Endometrial microvascular endothelial cells (primary cell): ENCODE results near the gene EDDM13. TPM values are rescaled to one million over a fixed set of nuclear protein-coding genes. Genes with fewer than 3 reads are reported as not detected.
"Not testable (repeated sequence)": the region's sequence is repeated elsewhere in the genome, so short reads cannot be mapped to it uniquely, and the experiment has no call there.

ENCODE experiments used
- in situ Hi-C: cut with HindIII; loops from 2 replicates; pipeline ENCODE4 v1.10.0; 2017; ENCODE audit warnings: low sequenced_read_pairs, low pct_unique_long_range_greater_than_20kb; ENCODE audit errors: inconsistent ontology term
- total RNA-seq: library from RNA; depleted of rRNA; stranded (reverse); fragments of >200 nt; gene quantifications from one replicate; pipeline ENCODE4 v1.2.3, GENCODE V29; 2015; ENCODE audit errors: inconsistent ontology term

The EDDM13 gene
- total RNA-seq, 1 donor from 2014 or later, result not detected

DNA sequence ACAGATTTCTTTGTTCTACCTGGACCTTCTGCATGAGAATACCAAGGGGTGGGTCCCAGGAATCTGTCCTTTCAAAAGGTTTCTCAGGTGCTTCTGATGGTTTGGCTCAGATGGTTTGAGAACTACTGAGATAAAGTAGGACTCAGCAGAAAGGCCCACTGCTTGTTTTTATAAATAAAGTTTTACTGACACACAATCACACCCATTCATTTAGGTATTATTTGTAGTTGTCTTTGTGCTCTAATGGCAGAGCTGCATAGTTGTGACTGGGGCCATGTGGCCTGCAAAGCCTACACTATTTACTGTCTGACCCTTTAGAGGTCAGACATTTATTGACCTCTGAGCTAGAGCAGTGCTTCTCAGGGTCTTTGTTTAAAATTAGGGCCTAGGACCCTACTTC is 17.6 kb downstream of the EDDM13 start:
- in situ Hi-C loops, result no loop called here

GRCh38 chr19:56291867-56292266 is 19.3 kb downstream of the EDDM13 start:
- in situ Hi-C loops, result no loop called here

DNA sequence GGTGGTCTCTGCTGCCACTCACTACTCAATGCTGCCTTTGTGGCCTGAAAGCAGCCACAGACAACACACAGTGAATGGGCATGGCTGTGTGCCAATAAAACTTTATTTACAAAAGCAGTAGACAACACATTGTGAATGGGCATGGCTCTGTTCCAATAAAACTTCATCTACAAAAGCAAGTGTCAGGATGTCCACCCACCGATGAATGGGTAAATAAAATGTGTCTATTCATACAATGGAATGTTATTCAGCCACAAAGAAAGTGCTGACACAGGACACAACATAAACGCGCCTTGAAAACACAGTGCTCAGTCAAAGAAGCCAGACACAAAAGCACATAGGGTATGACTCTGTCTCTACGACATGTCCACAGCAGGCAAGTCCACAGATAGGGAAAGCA is 22.0 kb downstream of the EDDM13 start:
- in situ Hi-C loops, result no loop called here

- in situ Hi-C loops, result no loop called here
Observed at GRCh38 chr19:56295531-56296455, 23.2 kb downstream of the EDDM13 start.

- in situ Hi-C loops, result no loop called here
Observed at GRCh38 chr19:56297010-56297409, 24.5 kb downstream of the EDDM13 start.

GRCh38 chr19:56299688-56300087 is 27.1 kb downstream of the EDDM13 start:
- in situ Hi-C loops, result no loop called here

- in situ Hi-C loops, result no loop called here
Observed at GRCh38 chr19:56301155-56301554, 28.6 kb downstream of the EDDM13 start.

GRCh38 chr19:56301886-56302620 is 29.5 kb downstream of the EDDM13 start:
- in situ Hi-C loops, result no loop called here

- in situ Hi-C loops, result no loop called here
Observed at GRCh38 chr19:56304243-56304642, 31.7 kb downstream of the EDDM13 start.

DNA sequence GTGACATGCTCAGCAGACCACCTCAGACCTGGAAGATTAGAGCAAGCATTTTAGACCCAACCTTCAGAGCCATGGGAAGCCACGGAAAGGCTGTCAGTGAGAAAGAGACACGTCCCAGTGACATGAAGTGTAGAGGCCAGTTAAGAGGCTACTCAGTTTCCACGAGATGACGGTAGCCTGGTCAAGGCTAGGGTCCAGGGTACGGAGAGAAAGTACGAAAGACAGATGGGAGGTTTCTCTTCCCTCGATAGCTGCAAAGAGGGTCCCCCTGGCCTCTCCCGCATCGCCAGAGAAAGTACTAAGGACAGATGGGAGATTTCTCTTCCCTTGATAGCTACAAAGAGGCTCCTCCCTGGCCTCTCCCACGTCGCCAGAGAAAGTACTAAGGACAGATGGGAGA is 33.5 kb downstream of the EDDM13 start:
- in situ Hi-C loops, result no loop called here

GRCh38 chr19:56307062-56307461 is 34.5 kb downstream of the EDDM13 start:
- in situ Hi-C loops, result not testable (repeated sequence)

GRCh38 chr19:56308792-56309191 is 36.2 kb downstream of the EDDM13 start:
- in situ Hi-C loops, result no loop called here

DNA sequence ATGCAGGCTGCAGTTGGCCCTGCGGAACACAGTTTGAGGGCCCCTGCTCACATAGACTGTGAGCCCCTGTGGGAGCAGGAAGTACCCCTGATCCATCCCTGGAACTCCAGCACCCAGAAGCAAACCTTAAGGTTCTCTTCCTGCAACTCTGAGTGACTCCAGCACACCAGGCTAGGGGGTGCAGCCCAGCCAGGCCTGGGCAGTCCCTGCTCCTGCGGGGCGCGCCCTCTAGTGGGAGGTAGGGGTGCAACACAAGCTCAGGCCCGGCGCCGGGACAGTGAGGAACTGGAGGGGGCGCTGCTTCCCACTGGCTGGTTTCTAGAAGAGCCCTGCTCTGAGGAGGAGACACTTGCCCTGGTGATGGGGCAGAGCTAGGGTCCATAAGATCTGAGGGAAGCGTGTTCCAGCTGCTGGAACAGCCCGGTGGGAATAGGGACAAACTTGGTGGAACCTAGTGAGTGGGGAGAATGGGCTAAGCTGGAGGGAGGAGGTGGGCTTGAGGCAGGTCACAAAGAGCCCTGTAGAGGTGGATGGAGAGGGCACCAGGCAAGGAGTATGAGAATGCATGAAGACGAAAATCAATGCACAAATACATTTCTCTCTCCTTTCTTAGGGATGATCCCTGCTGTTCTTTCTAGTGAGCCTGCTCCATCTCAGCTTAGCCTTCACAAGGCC is 37.1 kb downstream of the EDDM13 start:
- in situ Hi-C loops, result no loop called here

DNA sequence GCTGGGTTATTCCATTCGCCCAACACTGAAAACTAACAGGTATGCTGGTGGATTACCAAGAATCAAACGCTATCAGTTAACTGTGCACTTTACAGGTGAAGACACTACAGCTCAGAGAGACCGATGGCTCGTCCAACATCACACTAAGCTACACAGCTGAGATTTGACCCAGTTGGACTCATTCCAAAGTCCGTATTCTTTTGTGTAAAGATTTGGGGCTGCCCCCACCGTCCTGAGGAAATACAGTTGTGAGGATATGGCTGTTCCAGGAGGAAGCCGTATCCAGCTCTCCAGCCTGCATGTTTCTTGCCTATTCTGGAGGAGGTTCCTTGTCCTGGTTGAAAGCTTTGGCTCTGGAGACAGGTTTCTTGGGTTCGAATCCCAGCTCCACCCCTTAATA is 37.9 kb downstream of the EDDM13 start:
- in situ Hi-C loops, result no loop called here

GRCh38 chr19:56312342-56312741 is 39.8 kb downstream of the EDDM13 start:
- in situ Hi-C loops, result no loop called here

GRCh38 chr19:56312787-56313657 is 40.5 kb downstream of the EDDM13 start:
- in situ Hi-C loops, result no loop called here

DNA sequence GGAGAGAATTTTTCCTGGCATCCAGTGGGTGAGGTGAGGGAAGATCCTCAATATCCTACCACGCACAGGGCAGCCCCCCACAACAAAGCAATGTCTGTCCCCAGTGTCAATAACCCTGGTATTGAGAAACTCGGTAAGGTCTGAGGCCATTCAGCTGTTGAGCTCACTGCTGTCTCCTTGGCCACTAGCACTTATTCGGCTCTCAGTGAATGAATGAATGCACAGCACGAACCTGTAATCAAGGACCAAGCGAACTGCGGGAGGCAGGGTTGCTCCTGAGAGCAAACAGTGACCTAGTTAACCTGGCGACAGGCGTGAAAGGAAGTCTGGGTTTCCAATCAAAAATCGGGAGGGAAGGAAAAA is 41.5 kb downstream of the EDDM13 start:
- in situ Hi-C loops, result no loop called here

DNA sequence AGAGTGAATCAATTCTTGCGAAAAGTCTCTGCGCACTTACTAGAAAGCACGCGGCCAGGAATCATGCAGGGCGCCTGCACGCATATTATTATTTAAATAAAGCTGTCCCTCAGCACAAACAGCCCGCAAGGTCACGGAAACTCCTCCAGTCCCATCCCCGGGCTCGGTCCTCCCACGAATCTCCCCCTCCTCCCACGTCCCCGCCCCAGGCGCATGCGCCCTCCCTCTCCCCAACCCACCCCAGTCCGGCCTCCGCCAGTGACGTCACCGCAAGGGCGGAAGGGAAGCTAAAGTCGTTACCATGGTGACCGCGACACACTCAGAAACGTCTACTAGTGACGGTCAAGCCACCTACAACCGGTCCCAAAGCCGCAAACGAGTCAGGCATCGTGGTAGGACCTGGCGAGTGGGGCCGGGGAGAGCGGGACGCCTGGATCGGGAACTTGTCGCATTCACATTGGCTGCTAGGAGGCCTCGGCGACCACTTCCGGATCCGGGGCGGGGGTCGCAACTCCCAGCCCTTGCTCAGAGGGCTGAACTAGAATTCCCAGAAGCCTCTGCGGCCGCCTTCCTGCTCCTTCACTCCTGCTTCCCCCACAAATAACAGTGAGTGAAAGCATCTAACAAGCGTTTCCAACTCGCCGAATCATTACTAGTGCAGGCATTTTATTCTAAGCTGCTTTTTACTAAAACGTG is 42.0 kb downstream of the EDDM13 start, which contains the start of gene ZSCAN5A:
TSS of gene ZSCAN5A (minus strand) at position 459 of the 696 bp plus-strand sequence. CDS start 89,793 bp downstream, outside the sequence.
- in situ Hi-C loops, result no loop called here
